Panc1 (cell line): ENCODE data around the gene TMEM200C. TPM values are rescaled to one million over a fixed set of nuclear protein-coding genes. Genes with fewer than 3 reads are reported as not detected.

Experiments used
- ATAC-seq: fragments of 200-7000 bp; cut with Tn5 transposase; 2 replicates; pipeline ENCODE4 v1.9.1; 2020; ENCODE audit warnings: mild to moderate bottlenecking, moderate library complexity
- BruUV-seq: library from RNA; stranded (reverse); fragments of 400-500 nt; replicated peaks from 2 replicates; lab custom pipeline; 2021; lab: Mats Ljungman, UMichigan
- CTCF ChIA-PET: fragments of 300-600 bp; sonication (Branson Sonifier 250); formaldehyde crosslinking; loops from one replicate; lab custom pipeline; 2022; ENCODE audit warnings: antibody characterized with exemption; lab: Charles Lee
- POLR2A ChIA-PET: fragments of 300-600 bp; sonication (Branson Sonifier 250); formaldehyde crosslinking; loops from one replicate; lab custom pipeline; 2022; ENCODE audit warnings: antibody characterized with exemption; lab: Charles Lee
- DNase-seq: peaks from one replicate; pipeline ENCODE4 v3.0.0-alpha.2; 2010; ENCODE audit warnings: low read depth, low spot score
- H3K27ac ChIP-seq: 2 replicates; pipeline ENCODE4 v1.5.1; 2011; ENCODE audit warnings: mild to moderate bottlenecking, low read length, inconsistent platforms
- H3K27me3 ChIP-seq: fragments of 200-500 bp; sonication (Bioruptor generic); 2 replicates; pipeline ENCODE4 v1.6.0; 2014; ENCODE audit warnings: low read length, inconsistent platforms; ENCODE audit not compliant: control insufficient read depth, insufficient read depth
- H3K36me3 ChIP-seq: fragments of 200-500 bp; sonication (Bioruptor generic); 2 replicates; pipeline ENCODE4 v1.5.1; 2014; ENCODE audit warnings: inconsistent platforms, mild to moderate bottlenecking, low read length, moderate library complexity; ENCODE audit not compliant: control insufficient read depth, insufficient read depth
- H3K4me1 ChIP-seq: 2 replicates; pipeline ENCODE4 v1.5.1; 2011; ENCODE audit warnings: inconsistent platforms, mild to moderate bottlenecking, low read length, moderate library complexity; ENCODE audit not compliant: control insufficient read depth, insufficient read depth
- H3K4me3 ChIP-seq, 2 experiments: 2 replicates each; pipeline ENCODE4 v1.5.1; 2011 to 2012; ENCODE audit warnings: low read depth in 2 of 2, low read length in 2 of 2, mild to moderate bottlenecking in 2 of 2, inconsistent platforms in 1 of 2, moderate library complexity in 1 of 2
- H3K9me3 ChIP-seq: fragments of 200-500 bp; sonication (Bioruptor generic); 2 replicates; pipeline ENCODE4 v1.5.1; 2014; ENCODE audit warnings: low read depth, mild to moderate bottlenecking, inconsistent platforms, low read length, moderate library complexity; ENCODE audit not compliant: control insufficient read depth, insufficient read depth
- CTCF ChIP-seq: fragments of 450-650 bp; IDR thresholded peaks from 2 replicates; pipeline ENCODE4 v1.5.1; 2017; ENCODE audit warnings: mild to moderate bottlenecking
- POLR2AphosphoS5 ChIP-seq: IDR thresholded peaks from 2 replicates; pipeline ENCODE4 v1.6.1; 2012; ENCODE audit warnings: mild to moderate bottlenecking, low read depth, low read length, moderate library complexity
- REST ChIP-seq, 2 experiments: IDR thresholded peaks; 2 replicates each; pipeline ENCODE4 v1.6.1; 2011 to 2012; ENCODE audit warnings: low read depth in 2 of 2, control low read depth in 1 of 2, low read length in 1 of 2, mild to moderate bottlenecking in 1 of 2, moderate library complexity in 1 of 2; ENCODE audit not compliant: insufficient read depth in 1 of 2
- SIN3A ChIP-seq: IDR thresholded peaks from 2 replicates; pipeline ENCODE4 v1.6.1; 2012; ENCODE audit warnings: low read depth, mild to moderate bottlenecking, low read length, moderate library complexity, borderline replicate concordance; ENCODE audit not compliant: insufficient read depth
- TCF7L2 ChIP-seq: IDR thresholded peaks from 2 replicates; pipeline ENCODE4 v1.6.1; 2011; ENCODE audit warnings: mild to moderate bottlenecking, low read depth, low read length, inconsistent platforms
- in situ Hi-C: cut with HindIII; loops from 2 replicates; pipeline ENCODE4 v1.10.0; 2016; ENCODE audit warnings: low sequenced_read_pairs, low pct_unique_long_range_greater_than_20kb
- intact Hi-C: fragments of 100-400 bp; cut with micrococcal nuclease; formaldehyde crosslinking; loops from one replicate; pipeline ENCODE4 v1.10.0; 2022; ENCODE audit not compliant: unreplicated experiment
- total RNA-seq: library from RNA; stranded (reverse); gene quantifications from one replicate; pipeline ENCODE4 v1.2.1, GENCODE V29; 2021; ENCODE audit not compliant: unreplicated experiment

TMEM200C gene
- total RNA-seq, 1 experiment from 2014 or later = 0.10 TPM

GRCh38 chr18:5943514-5943913, 48.2 kb upstream of the TMEM200C start:
- CTCF ChIA-PET = no interaction called here
- Histone ChIP-seq H3K27me3 (no peaks in the 10 kb centered on the region; the same call in 1 of the 2 replicates), H3K36me3 (no peaks in the 10 kb centered on the region), H3K4me1 (no peaks in the 10 kb centered on the region), H3K9me3 (no peaks in the 10 kb centered on the region), H3K4me3 (no peak overlapping the region), H3K27ac (no peak overlapping the region)
- BruUV-seq = no TSS peak
- in situ Hi-C loops (no loop called here), intact Hi-C loops (no loop called here)
- DNase-seq = no peak
- TF ChIP-seq CTCF (no peak), SIN3A (no peak), TCF7L2 (no peak), POLR2AphosphoS5 (no peak), REST (IDR thresholded peaks at IDR 0.05; ENCODE audit: insufficient read depth in 1 of 2, low read depth in 2 of 2, low read length in 1 of 2) (no peak)
- no peak for ATAC-seq
- POLR2A ChIA-PET = no interaction called here

- Histone ChIP-seq H3K4me1 (no peaks in the 10 kb centered on the region), H3K27ac (no peak overlapping the region), H3K9me3 (no peaks in the 10 kb centered on the region), H3K36me3 (no peaks in the 10 kb centered on the region), H3K4me3 (no peak overlapping the region), H3K27me3 (no peaks in the 10 kb centered on the region; the same call in 1 of the 2 replicates)
- DNase-seq = no peak
- in situ Hi-C loops = no loop called here
- intact Hi-C loops = no loop called here
- ATAC-seq = no peak
- BruUV-seq = no TSS peak
- CTCF ChIA-PET = no interaction called here
- POLR2A ChIA-PET = no interaction called here
- no peak for TF ChIP-seq CTCF
- TF ChIP-seq POLR2AphosphoS5 = no peak
- TF ChIP-seq TCF7L2 = no peak
- no peak for TF ChIP-seq REST (IDR thresholded peaks at IDR 0.05; ENCODE audit: insufficient read depth in 1 of 2, low read depth in 2 of 2, low read length in 1 of 2)
- no peak for TF ChIP-seq SIN3A
These were observed 47.3 kb upstream of the TMEM200C start for GRCh38 chr18:5942591-5942990.
